Ovary (tissue), 9 donors: ENCODE measurements around the gene FMN1. TPM values are rescaled to one million over a fixed set of nuclear protein-coding genes. Genes with fewer than 3 reads are reported as not detected.

Source experiments
- DNase-seq, 5 donors: peaks; one replicate each; pipeline ENCODE4 v3.0.0-alpha.2; 2019 to 2020
- H3K27ac ChIP-seq, 2 donors: fragments of 200-600 bp; one replicate each; pipeline versions ENCODE4 v1.5.1 to v1.8.0; 2019 to 2022
- H3K27me3 ChIP-seq: fragments of 200-600 bp; one replicate; pipeline ENCODE4 v1.8.0; 2022
- H3K36me3 ChIP-seq: fragments of 200-600 bp; sonication (generic); one replicate; pipeline ENCODE4 v1.5.1; 2019
- H3K4me1 ChIP-seq: one replicate; pipeline ENCODE4 v1.8.1; 2013; ENCODE audit warnings: mild to moderate bottlenecking, moderate library complexity; ENCODE audit not compliant: insufficient read depth
- H3K4me3 ChIP-seq: fragments of 200-600 bp; sonication (generic); one replicate; pipeline ENCODE4 v1.5.1; 2017
- H3K9me3 ChIP-seq, 2 donors: fragments of 200-600 bp in 1 of 2; sonication (generic) in 1 of 2; one replicate each; pipeline versions ENCODE4 v1.5.1 to v1.8.1; 2013 to 2019; ENCODE audit warnings: mild to moderate bottlenecking in 1 of 2, moderate library complexity in 1 of 2
- EP300 ChIP-seq: sonication (generic); formaldehyde crosslinking; IDR thresholded peaks from one replicate; pipeline ENCODE4 v1.6.1; 2017; ENCODE audit warnings: antibody characterized with exemption
- POLR2A ChIP-seq: fragments of 450-650 bp; IDR thresholded peaks from one replicate; pipeline ENCODE4 v1.6.1; 2017; ENCODE audit warnings: antibody characterized with exemption, mild to moderate bottlenecking, moderate library complexity
- WGBS, 3 donors: extraction: QIAGEN DNeasy Blood & Tissue Kit in 1 of 3; methylation state at CpG; one replicate each; pipeline versions ENCODE4 v1.1.5 to v1.1.7; 2013 to 2017; 5-methylcytosine and 5-hydroxymethylcytosine counted together
- intact Hi-C, 4 donors: fragments of 100-400 bp; cut with DNase I; formaldehyde crosslinking; loops; one replicate each; pipeline versions ENCODE4 v1.11.0 to v1.15.1; 2022 to 2023
- polyA plus RNA-seq, 2 donors: library from polyadenylated mRNA; stranded (reverse); fragments of 200-250 nt in 1 of 2; fragments of 350-450 nt in 1 of 2; fragmentation: Illumina TruSeq in 1 of 2; extraction: RNeasy Lipid Tissue Mini Kit (QIAGEN cat#74804) in 1 of 2; gene quantifications; one replicate each; pipeline ENCODE4 v1.2.3, GENCODE V29; 2013 to 2014
- total RNA-seq, 7 donors: library from RNA; depleted of rRNA in 2 of 7; stranded (reverse); fragments of >200 nt in 2 of 7; fragmentation: NEBNext Ultra II Directional in 3 of 7; extraction: Animal tissue kit (Norgen Biotek cat#: 25700) in 3 of 7; gene quantifications; one replicate each; pipeline versions ENCODE4 v1.1.0 to v1.2.4, GENCODE V29; 2016 to 2023
- TF ChIP-seq, protein P1 (sequence below), 3 donors: fragments of 450-650 bp in 2 of 3; fragments of 200-600 bp in 1 of 3; IDR thresholded peaks; one replicate each; pipeline versions ENCODE4 v1.5.1 to v1.8.0; 2016 to 2022; ENCODE audit warnings: antibody characterized with exemption in 3 of 3, mild to moderate bottlenecking in 1 of 3
- donor health status: DM: no; HTN: no; CAD: no; lungs with moderate emphysema.
- donor health status: DM: no; HTN: no; CAD: no.
- donor health status: Bipolar disorder and iron deficiency.
- donor health status: DM: yes; HTN: yes; CAD: no.
- donor health status: DM: no; HTN: no; CAD: no.
- donor health status: DM: yes; HTN: yes; CAD: no.

FMN1 gene
- total and polyA plus RNA-seq, 9 donors, result 0.13 to 16.9 (median 2.6) TPM

GRCh38 chr15:33095641-33096040, 98.9 kb downstream of the FMN1 start:
- no peak overlapping the region for H3K27ac ChIP-seq
- H3K4me1 ChIP-seq, result no peaks in the 10 kb centered on the region
- no peaks in the 10 kb centered on the region for H3K27me3 ChIP-seq
- intact Hi-C loops, result no loop called here
- no peaks in the 10 kb centered on the region for H3K36me3 ChIP-seq
- no peak overlapping the region for H3K4me3 ChIP-seq
- DNase-seq, result no peak
- H3K9me3 ChIP-seq, result no peaks in the 10 kb centered on the region
- TF ChIP-seq POLR2A (no peak), EP300 (no peak)
- TF ChIP-seq, protein P1, sequence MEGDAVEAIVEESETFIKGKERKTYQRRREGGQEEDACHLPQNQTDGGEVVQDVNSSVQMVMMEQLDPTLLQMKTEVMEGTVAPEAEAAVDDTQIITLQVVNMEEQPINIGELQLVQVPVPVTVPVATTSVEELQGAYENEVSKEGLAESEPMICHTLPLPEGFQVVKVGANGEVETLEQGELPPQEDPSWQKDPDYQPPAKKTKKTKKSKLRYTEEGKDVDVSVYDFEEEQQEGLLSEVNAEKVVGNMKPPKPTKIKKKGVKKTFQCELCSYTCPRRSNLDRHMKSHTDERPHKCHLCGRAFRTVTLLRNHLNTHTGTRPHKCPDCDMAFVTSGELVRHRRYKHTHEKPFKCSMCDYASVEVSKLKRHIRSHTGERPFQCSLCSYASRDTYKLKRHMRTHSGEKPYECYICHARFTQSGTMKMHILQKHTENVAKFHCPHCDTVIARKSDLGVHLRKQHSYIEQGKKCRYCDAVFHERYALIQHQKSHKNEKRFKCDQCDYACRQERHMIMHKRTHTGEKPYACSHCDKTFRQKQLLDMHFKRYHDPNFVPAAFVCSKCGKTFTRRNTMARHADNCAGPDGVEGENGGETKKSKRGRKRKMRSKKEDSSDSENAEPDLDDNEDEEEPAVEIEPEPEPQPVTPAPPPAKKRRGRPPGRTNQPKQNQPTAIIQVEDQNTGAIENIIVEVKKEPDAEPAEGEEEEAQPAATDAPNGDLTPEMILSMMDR (IDR thresholded peaks at IDR 0.05), result no peak
- WGBS, 3 donors, result 68 to 99% (median 95%) methylated on average over 2 of the region's 2 CpGs

- 8 to 26% (median 13%) methylated on average over 2 of the region's 2 CpGs for WGBS, 3 donors
- no peak for TF ChIP-seq EP300
- TF ChIP-seq, protein P1 (IDR thresholded peaks at IDR 0.05), result no peak
- TF ChIP-seq POLR2A, result no peak
- H3K4me3 ChIP-seq, result no peak overlapping the region
- H3K4me1 ChIP-seq, result no peaks in the 10 kb centered on the region
- no peaks in the 10 kb centered on the region for H3K9me3 ChIP-seq
- no peaks in the 10 kb centered on the region for H3K27me3 ChIP-seq
- no peak overlapping the region for H3K27ac ChIP-seq
- no peaks in the 10 kb centered on the region for H3K36me3 ChIP-seq
- intact Hi-C loops, result no loop called here
- DNase-seq, result no peak
Measured at GRCh38 chr15:33094336-33094735, 100.2 kb downstream of the FMN1 start.

DNA sequence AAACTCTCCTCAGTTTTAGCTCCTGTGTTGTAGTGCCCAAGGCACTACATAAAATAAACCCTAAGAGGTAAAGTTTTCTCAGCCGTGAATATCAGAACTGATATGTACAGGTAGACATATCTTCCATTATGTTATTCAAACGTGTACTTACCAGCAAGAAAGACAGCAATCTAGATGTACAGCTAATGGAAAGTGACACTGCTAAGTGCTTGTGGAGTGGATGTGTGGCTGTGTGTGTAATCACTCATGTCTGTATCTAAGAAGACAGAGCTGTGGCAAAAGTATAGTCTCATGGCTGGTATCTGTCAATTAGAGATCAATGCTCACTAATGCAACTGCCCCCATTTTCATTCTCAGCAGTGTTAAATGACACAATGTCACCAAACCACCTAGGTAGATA, 101.3 kb downstream of the FMN1 start:
- TF ChIP-seq POLR2A (no peak), EP300 (no peak)
- TF ChIP-seq, protein P1 (IDR thresholded peaks at IDR 0.05), result no peak
- 57 to 81% (median 67%) methylated on average over 2 of the region's 2 CpGs for WGBS, 3 donors
- intact Hi-C loops, result no loop called here

DNA sequence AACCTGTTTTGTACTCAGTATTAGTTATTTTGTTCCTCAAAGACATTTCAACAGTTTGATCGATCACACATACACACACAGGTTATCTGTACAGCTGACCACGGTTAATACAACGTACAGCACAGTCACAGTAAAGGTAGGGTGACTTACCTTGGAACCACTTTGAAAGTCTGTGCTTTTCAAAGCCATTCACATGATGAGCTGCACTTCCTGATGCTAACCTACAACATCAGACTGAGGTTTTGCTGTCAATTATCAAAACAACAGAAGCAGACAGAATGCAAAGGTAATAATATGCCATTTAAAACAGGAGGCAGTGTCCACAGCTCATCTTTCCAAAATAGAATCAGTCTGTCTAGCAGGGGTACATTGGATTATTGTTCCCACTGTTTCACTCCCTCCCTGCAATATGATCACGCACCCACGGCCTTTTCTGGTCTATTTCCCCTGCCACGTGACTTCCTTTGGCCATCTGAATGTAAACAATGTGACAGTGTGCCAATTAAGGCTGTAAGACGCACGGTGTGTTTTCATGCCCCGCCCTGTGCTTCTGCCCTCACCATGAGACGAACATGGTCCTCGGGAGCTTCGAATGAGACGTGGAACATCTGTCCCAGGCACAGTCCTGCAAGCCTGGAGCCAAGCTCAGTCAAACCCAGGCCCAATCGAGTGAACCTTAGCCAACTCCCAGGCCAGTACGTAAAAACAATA, 102.4 kb downstream of the FMN1 start:
- H3K4me3 ChIP-seq, result no peak overlapping the region
- no peaks in the 10 kb centered on the region for H3K27me3 ChIP-seq
- DNase-seq, result peak in 2 of 5 donors; percentile 15 to 16
- 17 to 35% (median 24%) methylated on average over 15 of the region's 15 CpGs for whole genome bisulfite sequencing, 3 donors
- intact Hi-C loops, result no loop called here
- no peak overlapping the region for H3K27ac ChIP-seq
- no peaks in the 10 kb centered on the region for H3K9me3 ChIP-seq
- H3K4me1 ChIP-seq, result no peaks in the 10 kb centered on the region
- TF ChIP-seq EP300 (no peak), POLR2A (no peak)
- TF ChIP-seq, protein P1 (IDR thresholded peaks at IDR 0.05), result no peak
- H3K36me3 ChIP-seq, result no peaks in the 10 kb centered on the region

More for the DNA sequence above, 101.3 kb downstream of the FMN1 start:
- Histone ChIP-seq H3K4me3 (no peak overlapping the region), H3K36me3 (no peaks in the 10 kb centered on the region), H3K27ac (no peak overlapping the region), H3K9me3 (no peaks in the 10 kb centered on the region), H3K4me1 (no peaks in the 10 kb centered on the region), H3K27me3 (no peaks in the 10 kb centered on the region)
- DNase-seq, result no peak
